ENCODE data around the gene NOA1.

The NOA1 gene

DNA sequence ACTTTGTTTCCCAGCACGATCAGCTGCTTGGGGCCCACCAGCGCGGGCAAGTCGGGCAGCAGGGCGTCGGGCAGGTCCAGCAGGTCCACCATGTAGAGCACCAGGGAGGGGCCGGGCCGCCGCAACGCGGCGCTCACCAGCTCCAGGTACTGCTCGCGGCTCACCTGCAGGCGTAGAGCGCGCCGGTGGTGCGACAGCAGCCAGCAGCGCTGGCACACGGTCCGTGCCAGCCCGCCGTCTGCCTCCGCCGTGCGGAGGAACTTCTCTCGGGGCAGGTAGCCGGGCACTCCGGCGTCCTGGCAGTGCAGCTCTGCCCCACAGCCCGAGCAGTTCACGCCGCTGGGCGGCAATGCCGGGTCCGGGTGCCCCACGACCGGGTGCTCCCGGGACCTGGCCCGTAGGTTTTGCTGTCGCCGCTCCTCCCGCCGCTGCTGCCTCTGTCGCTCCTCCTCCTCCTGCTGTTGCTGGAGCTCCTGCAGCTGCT, 527 bp downstream of the NOA1 start:
- Histone ChIP-seq H3K4me1 (ENCODE audit: control insufficient read depth, low read length) (peaks cover 39% of the 10 kb centered on the region), H3K36me3 (ENCODE audit: control insufficient read depth, low read length) (peaks cover 79% of the 10 kb centered on the region), H4K20me1 (ENCODE audit: control insufficient read depth, insufficient read depth, low read depth, low read length) (peaks cover 33% of the 10 kb centered on the region), H3K79me2 (ENCODE audit: control insufficient read depth, low read length) (peaks cover 90% of the 10 kb centered on the region), H3K4me2 (ENCODE audit: low read length) (peak overlapping the region; percentile 99), H3K4me3 (ENCODE audit: low read length) (peak overlapping the region; percentile 94), H3K9me2 (replicated peaks; ENCODE audit: control insufficient read depth, low read length) (no peaks in the 10 kb centered on the region), H3K9me3 (ENCODE audit: control insufficient read depth, insufficient read depth, low read length) (no peaks in the 10 kb centered on the region), H3K27ac (ENCODE audit: low read depth, low read length) (peak overlapping the region; percentile 92), H3K27me3 (ENCODE audit: control insufficient read depth, low read length) (no peaks in the 10 kb centered on the region), H3F3A (ENCODE audit: control insufficient read depth, insufficient read depth) (peaks cover 7% of the 10 kb centered on the region)
- TF ChIP-seq, protein P1, sequence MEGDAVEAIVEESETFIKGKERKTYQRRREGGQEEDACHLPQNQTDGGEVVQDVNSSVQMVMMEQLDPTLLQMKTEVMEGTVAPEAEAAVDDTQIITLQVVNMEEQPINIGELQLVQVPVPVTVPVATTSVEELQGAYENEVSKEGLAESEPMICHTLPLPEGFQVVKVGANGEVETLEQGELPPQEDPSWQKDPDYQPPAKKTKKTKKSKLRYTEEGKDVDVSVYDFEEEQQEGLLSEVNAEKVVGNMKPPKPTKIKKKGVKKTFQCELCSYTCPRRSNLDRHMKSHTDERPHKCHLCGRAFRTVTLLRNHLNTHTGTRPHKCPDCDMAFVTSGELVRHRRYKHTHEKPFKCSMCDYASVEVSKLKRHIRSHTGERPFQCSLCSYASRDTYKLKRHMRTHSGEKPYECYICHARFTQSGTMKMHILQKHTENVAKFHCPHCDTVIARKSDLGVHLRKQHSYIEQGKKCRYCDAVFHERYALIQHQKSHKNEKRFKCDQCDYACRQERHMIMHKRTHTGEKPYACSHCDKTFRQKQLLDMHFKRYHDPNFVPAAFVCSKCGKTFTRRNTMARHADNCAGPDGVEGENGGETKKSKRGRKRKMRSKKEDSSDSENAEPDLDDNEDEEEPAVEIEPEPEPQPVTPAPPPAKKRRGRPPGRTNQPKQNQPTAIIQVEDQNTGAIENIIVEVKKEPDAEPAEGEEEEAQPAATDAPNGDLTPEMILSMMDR (IDR thresholded peaks at IDR 0.05; ENCODE audit: low read depth, low read length, poor library complexity, severe bottlenecking), result peak; percentile 36
- TF ChIP-seq EZH2phosphoT487 (IDR thresholded peaks at IDR 0.05; ENCODE audit: borderline replicate concordance, low read length), result no peak

DNA sequence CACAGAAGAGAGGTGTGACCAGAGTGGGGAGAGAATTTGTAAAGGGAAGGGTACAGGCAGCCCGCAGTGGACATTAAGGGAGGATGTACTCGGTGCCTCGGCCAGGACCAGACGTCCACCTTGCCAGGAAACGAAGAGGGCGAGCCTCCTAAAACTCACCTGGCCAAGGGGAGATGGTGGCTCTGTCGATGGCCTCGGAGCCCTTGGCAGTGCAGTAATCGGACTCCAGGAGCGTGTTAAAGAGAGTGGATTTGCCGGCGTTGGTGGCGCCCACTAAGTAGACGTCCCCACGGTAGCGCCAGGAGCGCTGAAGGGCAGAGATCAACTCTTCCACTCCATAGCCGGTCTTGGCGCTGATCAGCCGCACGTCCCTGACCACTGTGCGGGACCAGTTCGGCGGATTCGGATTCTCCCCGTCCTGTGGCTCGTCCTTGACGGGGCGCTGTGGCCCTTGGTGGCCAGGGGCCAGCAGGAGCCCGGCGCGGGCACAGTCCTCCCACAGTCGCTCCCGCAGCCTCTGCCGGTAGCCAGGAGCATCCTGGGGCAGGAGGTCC, 1.0 kb downstream of the NOA1 start:
- Histone ChIP-seq H3K4me2 (ENCODE audit: low read length) (peak overlapping the region; percentile 99), H3K9me3 (ENCODE audit: control insufficient read depth, insufficient read depth, low read length) (no peaks in the 10 kb centered on the region), H3K27ac (ENCODE audit: low read depth, low read length) (no peak overlapping the region), H3K9me2 (replicated peaks; ENCODE audit: control insufficient read depth, low read length) (no peaks in the 10 kb centered on the region), H3F3A (ENCODE audit: control insufficient read depth, insufficient read depth) (peaks cover 7% of the 10 kb centered on the region), H3K79me2 (ENCODE audit: control insufficient read depth, low read length) (peaks cover 89% of the 10 kb centered on the region), H3K4me1 (ENCODE audit: control insufficient read depth, low read length) (peaks cover 33% of the 10 kb centered on the region), H4K20me1 (ENCODE audit: control insufficient read depth, insufficient read depth, low read depth, low read length) (peaks cover 28% of the 10 kb centered on the region), H3K4me3 (ENCODE audit: low read length) (peak overlapping the region; percentile 94), H3K36me3 (ENCODE audit: control insufficient read depth, low read length) (peaks cover 79% of the 10 kb centered on the region), H3K27me3 (ENCODE audit: control insufficient read depth, low read length) (no peaks in the 10 kb centered on the region)
- TF ChIP-seq, protein P1 (IDR thresholded peaks at IDR 0.05; ENCODE audit: low read depth, low read length, poor library complexity, severe bottlenecking), result no peak
- no peak for TF ChIP-seq EZH2phosphoT487 (IDR thresholded peaks at IDR 0.05; ENCODE audit: borderline replicate concordance, low read length)

DNA sequence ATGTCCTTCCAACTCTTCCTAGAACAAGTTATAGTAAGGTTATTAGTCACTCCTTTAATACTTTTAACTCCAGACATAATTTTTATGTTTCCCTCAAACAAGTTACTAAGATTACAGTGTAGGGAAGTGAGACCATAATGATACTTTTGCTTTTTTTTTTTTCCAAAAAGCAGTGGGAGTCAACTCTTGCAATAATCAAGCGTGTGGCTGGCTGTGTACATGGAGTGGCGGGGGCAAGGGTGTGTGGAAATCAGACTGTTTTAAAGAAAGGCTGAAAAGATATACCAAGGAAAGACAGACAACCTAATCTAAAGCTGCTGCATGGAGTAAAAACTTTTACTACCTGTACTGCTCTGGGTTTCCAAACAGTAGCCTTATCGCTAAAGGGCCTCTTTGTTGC, 4.1 kb downstream of the NOA1 start:
- Histone ChIP-seq H3K4me2 (ENCODE audit: low read length) (0 out of 2 replicates have a peak overlapping the region, but pooled peaks have one; percentile 99), H3K79me2 (ENCODE audit: control insufficient read depth, low read length) (peaks cover 63% of the 10 kb centered on the region), H3K36me3 (ENCODE audit: control insufficient read depth, low read length) (peaks cover 82% of the 10 kb centered on the region), H3K27ac (ENCODE audit: low read depth, low read length) (no peak overlapping the region), H3K4me1 (ENCODE audit: control insufficient read depth, low read length) (peaks cover 16% of the 10 kb centered on the region), H3K9me2 (replicated peaks; ENCODE audit: control insufficient read depth, low read length) (no peaks in the 10 kb centered on the region), H3K27me3 (ENCODE audit: control insufficient read depth, low read length) (no peaks in the 10 kb centered on the region), H4K20me1 (ENCODE audit: control insufficient read depth, insufficient read depth, low read depth, low read length) (peaks cover 12% of the 10 kb centered on the region; the same call in 1 of the 2 replicates), H3K9me3 (ENCODE audit: control insufficient read depth, insufficient read depth, low read length) (no peaks in the 10 kb centered on the region), H3K4me3 (ENCODE audit: low read length) (no peak overlapping the region), H3F3A (ENCODE audit: control insufficient read depth, insufficient read depth) (peaks cover 5% of the 10 kb centered on the region)
- no peak for TF ChIP-seq EZH2phosphoT487 (IDR thresholded peaks at IDR 0.05; ENCODE audit: borderline replicate concordance, low read length)
- TF ChIP-seq, protein P1 (IDR thresholded peaks at IDR 0.05; ENCODE audit: low read depth, low read length, poor library complexity, severe bottlenecking), result no peak

Data from DOHH2 (cell line).